ENCODE results near the gene ZDHHC24. TPM values are rescaled to one million over a fixed set of nuclear protein-coding genes. Genes with fewer than 3 reads are reported as not detected.

Gene ZDHHC24
- total RNA-seq, 1 experiment from 2014 or later: 26.9 TPM

DNA sequence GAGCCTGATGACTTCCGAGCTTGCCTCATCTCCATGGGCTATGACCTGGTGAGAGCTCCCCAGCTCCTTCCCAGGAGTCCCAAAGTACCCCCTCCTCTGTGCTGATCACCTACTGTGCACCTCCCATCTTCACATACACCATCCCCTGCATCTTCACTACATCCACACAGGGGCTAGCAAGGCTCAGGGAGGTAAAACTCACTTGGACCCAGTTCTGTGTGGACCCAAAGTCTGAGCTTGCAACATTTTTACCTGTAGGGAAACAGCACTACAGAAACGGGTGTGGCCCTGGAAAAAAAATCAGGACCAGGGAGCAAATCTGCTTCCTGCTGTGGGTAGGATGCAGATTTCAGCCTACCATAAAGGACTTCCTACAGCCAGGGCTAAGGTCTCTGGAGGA, 16.4 kb upstream of the ZDHHC24 start:
- no peak overlapping the region for H3K4me3 Mint-ChIP-seq (ENCODE audit: unreplicated experiment)
- ChIA-PET POLR2A (interaction anchor here (1.4 kb wide), 1 partner anchor 54 kb away, joined by 3 read pairs; no protein-coding TSS in a partner anchor), CTCF (interaction anchor here (0.7 to 1.3 kb wide), 3 partner anchors 27 to 39 kb away, joined by 3 read pairs; no protein-coding TSS in a partner anchor)
- no TSS peak for BruUV-seq (replicated peaks)
- TF ChIP-seq, protein P1, sequence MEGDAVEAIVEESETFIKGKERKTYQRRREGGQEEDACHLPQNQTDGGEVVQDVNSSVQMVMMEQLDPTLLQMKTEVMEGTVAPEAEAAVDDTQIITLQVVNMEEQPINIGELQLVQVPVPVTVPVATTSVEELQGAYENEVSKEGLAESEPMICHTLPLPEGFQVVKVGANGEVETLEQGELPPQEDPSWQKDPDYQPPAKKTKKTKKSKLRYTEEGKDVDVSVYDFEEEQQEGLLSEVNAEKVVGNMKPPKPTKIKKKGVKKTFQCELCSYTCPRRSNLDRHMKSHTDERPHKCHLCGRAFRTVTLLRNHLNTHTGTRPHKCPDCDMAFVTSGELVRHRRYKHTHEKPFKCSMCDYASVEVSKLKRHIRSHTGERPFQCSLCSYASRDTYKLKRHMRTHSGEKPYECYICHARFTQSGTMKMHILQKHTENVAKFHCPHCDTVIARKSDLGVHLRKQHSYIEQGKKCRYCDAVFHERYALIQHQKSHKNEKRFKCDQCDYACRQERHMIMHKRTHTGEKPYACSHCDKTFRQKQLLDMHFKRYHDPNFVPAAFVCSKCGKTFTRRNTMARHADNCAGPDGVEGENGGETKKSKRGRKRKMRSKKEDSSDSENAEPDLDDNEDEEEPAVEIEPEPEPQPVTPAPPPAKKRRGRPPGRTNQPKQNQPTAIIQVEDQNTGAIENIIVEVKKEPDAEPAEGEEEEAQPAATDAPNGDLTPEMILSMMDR (IDR thresholded peaks at IDR 0.05; ENCODE audit: insufficient read depth in 1 of 2, low read depth in 1 of 2, low read length in 1 of 2, severe bottlenecking in 1 of 2, unreplicated experiment in 1 of 2): no peak
- H3K27me3 Mint-ChIP-seq (ENCODE audit: insufficient read depth, unreplicated experiment): no peaks in the 10 kb centered on the region
- no peaks in the 10 kb centered on the region for H3K36me3 Mint-ChIP-seq (ENCODE audit: insufficient read depth, unreplicated experiment)
- no peak for DNase-seq
- H3K4me3 ChIP-seq (ENCODE audit: low read depth, low read length): no peak overlapping the region
- H3K9me3 ChIP-seq: no peaks in the 10 kb centered on the region
- H3K27me3 ChIP-seq (replicated peaks; ENCODE audit: control insufficient read depth, insufficient read depth, low read length): no peaks in the 10 kb centered on the region
- no peaks in the 10 kb centered on the region for H3K4me1 ChIP-seq
- intact Hi-C loops (cut with micrococcal nuclease; ENCODE audit: unreplicated experiment): no loop called here
- no peaks in the 10 kb centered on the region for H3K4me1 Mint-ChIP-seq (ENCODE audit: low read depth, unreplicated experiment)
- H3K27ac Mint-ChIP-seq (ENCODE audit: unreplicated experiment): no peak overlapping the region
- H3K9me3 Mint-ChIP-seq (ENCODE audit: unreplicated experiment): no peaks in the 10 kb centered on the region
- H3K36me3 ChIP-seq (ENCODE audit: control insufficient read depth, insufficient read depth, low read length): no peaks in the 10 kb centered on the region

DNA sequence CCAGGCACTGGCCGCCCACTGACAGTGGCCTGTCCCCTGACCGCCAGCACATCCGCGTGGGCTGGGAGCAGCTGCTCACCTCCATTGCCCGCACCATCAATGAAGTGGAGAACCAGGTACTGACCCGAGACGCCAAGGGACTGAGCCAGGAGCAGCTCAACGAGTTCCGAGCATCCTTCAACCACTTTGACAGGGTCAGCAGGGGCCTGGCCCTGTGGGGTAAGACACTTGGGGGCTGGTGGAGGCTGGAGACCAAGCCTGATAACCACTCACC, 16.1 kb upstream of the ZDHHC24 start:
- Mint-ChIP-seq H3K9me3 (ENCODE audit: unreplicated experiment) (no peaks in the 10 kb centered on the region), H3K4me1 (ENCODE audit: low read depth, unreplicated experiment) (no peaks in the 10 kb centered on the region), H3K36me3 (ENCODE audit: insufficient read depth, unreplicated experiment) (no peaks in the 10 kb centered on the region), H3K4me3 (ENCODE audit: unreplicated experiment) (no peak overlapping the region), H3K27ac (ENCODE audit: unreplicated experiment) (no peak overlapping the region), H3K27me3 (ENCODE audit: insufficient read depth, unreplicated experiment) (no peaks in the 10 kb centered on the region)
- Histone ChIP-seq H3K4me3 (ENCODE audit: low read depth, low read length) (no peak overlapping the region), H3K27me3 (replicated peaks; ENCODE audit: control insufficient read depth, insufficient read depth, low read length) (no peaks in the 10 kb centered on the region), H3K36me3 (ENCODE audit: control insufficient read depth, insufficient read depth, low read length) (no peaks in the 10 kb centered on the region), H3K4me1 (no peaks in the 10 kb centered on the region), H3K9me3 (no peaks in the 10 kb centered on the region)
- TF ChIP-seq, protein P1 (IDR thresholded peaks at IDR 0.05; ENCODE audit: insufficient read depth in 1 of 2, low read depth in 1 of 2, low read length in 1 of 2, severe bottlenecking in 1 of 2, unreplicated experiment in 1 of 2): no peak
- intact Hi-C loops (cut with micrococcal nuclease; ENCODE audit: unreplicated experiment): no loop called here
- DNase-seq: no peak
- CTCF ChIA-PET: interaction anchor here (0.7 to 1.3 kb wide), 3 partner anchors 28 to 39 kb away, joined by 3 read pairs; no protein-coding TSS in a partner anchor
- no TSS peak for BruUV-seq (replicated peaks)
- POLR2A ChIA-PET: interaction anchor here (1.4 kb wide), 1 partner anchor 54 kb away, joined by 3 read pairs; no protein-coding TSS in a partner anchor

GRCh38 chr11:66561178-66561974, 15.5 kb upstream of the ZDHHC24 start:
- intact Hi-C loops (cut with micrococcal nuclease; ENCODE audit: unreplicated experiment): no loop called here
- Histone ChIP-seq H3K9me3 (no peaks in the 10 kb centered on the region), H3K4me1 (no peaks in the 10 kb centered on the region), H3K27me3 (replicated peaks; ENCODE audit: control insufficient read depth, insufficient read depth, low read length) (no peaks in the 10 kb centered on the region), H3K4me3 (ENCODE audit: low read depth, low read length) (no peak overlapping the region), H3K36me3 (ENCODE audit: control insufficient read depth, insufficient read depth, low read length) (no peaks in the 10 kb centered on the region)
- Mint-ChIP-seq H3K4me1 (ENCODE audit: low read depth, unreplicated experiment) (no peaks in the 10 kb centered on the region), H3K27me3 (ENCODE audit: insufficient read depth, unreplicated experiment) (no peaks in the 10 kb centered on the region), H3K36me3 (ENCODE audit: insufficient read depth, unreplicated experiment) (no peaks in the 10 kb centered on the region), H3K9me3 (ENCODE audit: unreplicated experiment) (no peaks in the 10 kb centered on the region), H3K4me3 (ENCODE audit: unreplicated experiment) (no peak overlapping the region), H3K27ac (ENCODE audit: unreplicated experiment) (no peak overlapping the region)
- POLR2A ChIA-PET: interaction anchor here (1.4 kb wide), 1 partner anchor 55 kb away, joined by 3 read pairs; no protein-coding TSS in a partner anchor
- DNase-seq: no peak
- TF ChIP-seq, protein P1 (IDR thresholded peaks at IDR 0.05; ENCODE audit: insufficient read depth in 1 of 2, low read depth in 1 of 2, low read length in 1 of 2, severe bottlenecking in 1 of 2, unreplicated experiment in 1 of 2): no peak
- BruUV-seq (replicated peaks): no TSS peak
- CTCF ChIA-PET: interaction anchor here (0.6 to 1.3 kb wide), 4 partner anchors 28 to 40 kb away, joined by 3 read pairs; no protein-coding TSS in a partner anchor

Data from Caco-2 (cell line).